GM19324 (cell line): ENCODE results near the gene TFEB.
"Not testable (repeated sequence)": the region's sequence is repeated elsewhere in the genome, so short reads cannot be mapped to it uniquely, and the experiment has no call there.

ENCODE experiments used
- ATAC-seq: cut with Tn5 transposase; IDR thresholded peaks from one replicate; pipeline ENCODE4 v1.9.1; 2021; ENCODE audit warnings: mild to moderate bottlenecking, moderate library complexity; ENCODE audit not compliant: unreplicated experiment, low FRiP score

TFEB gene

GRCh38 chr6:41766043-41766664 is 30.7 kb upstream of the TFEB start:
- ATAC-seq, result not testable (repeated sequence)

- ATAC-seq, result no peak
Measured at GRCh38 chr6:41763470-41763869, 28.1 kb upstream of the TFEB start.

GRCh38 chr6:41759905-41760579 is 24.6 kb upstream of the TFEB start:
- no peak for ATAC-seq

- ATAC-seq, result no peak
Measured at GRCh38 chr6:41759106-41759904, 23.9 kb upstream of the TFEB start.

GRCh38 chr6:41758641-41759035 is 23.2 kb upstream of the TFEB start:
- ATAC-seq, result no peak

- ATAC-seq, result no peak
Measured at GRCh38 chr6:41757931-41758640, 22.7 kb upstream of the TFEB start.

GRCh38 chr6:41757271-41757670 is 21.9 kb upstream of the TFEB start:
- no peak for ATAC-seq

GRCh38 chr6:41756354-41756753 is 20.9 kb upstream of the TFEB start:
- ATAC-seq, result no peak

- no peak for ATAC-seq
Measured at GRCh38 chr6:41755895-41756294, 20.5 kb upstream of the TFEB start.

- no peak for ATAC-seq
Measured at GRCh38 chr6:41750374-41750773, 15.0 kb upstream of the TFEB start.

- ATAC-seq, result no peak
Measured at GRCh38 chr6:41748542-41748941, 13.1 kb upstream of the TFEB start.

- ATAC-seq, result no peak
Measured at GRCh38 chr6:41748102-41748477, 12.7 kb upstream of the TFEB start.

GRCh38 chr6:41747256-41748101 is 12.1 kb upstream of the TFEB start, which contains the start of gene PGC:
TSS of gene PGC (minus strand) at chr6:41747397. CDS start at chr6:41747334, 63 bp downstream.
- no peak for ATAC-seq

GRCh38 chr6:41746107-41746506 is 10.7 kb upstream of the TFEB start:
- ATAC-seq, result no peak

GRCh38 chr6:41744236-41744787 is 8.9 kb upstream of the TFEB start:
- no peak for ATAC-seq

GRCh38 chr6:41743406-41744235 is 8.2 kb upstream of the TFEB start:
- ATAC-seq, result no peak

GRCh38 chr6:41741625-41742490 is 6.5 kb upstream of the TFEB start:
- no peak for ATAC-seq
